A549 (cell line): ENCODE measurements around the gene FNDC3A. TPM values are rescaled to one million over a fixed set of nuclear protein-coding genes. Genes with fewer than 3 reads are reported as not detected.
"Not testable (repeated sequence)": the region's sequence is repeated elsewhere in the genome, so short reads cannot be mapped to it uniquely, and the experiment has no call there.

Experiments
- ATAC-seq, 2 experiments: fragments of 200-7000 bp in 1 of 2; fragments of >200 bp in 1 of 2; cut with Nextera tagmentation in 1 of 2; cut with Tn5 transposase in 1 of 2; 3 replicates each; pipeline versions ENCODE4 v1.8.0 to v1.9.1; 2018 to 2020; ENCODE audit warnings: mild to moderate bottlenecking in 1 of 2, moderate library complexity in 1 of 2
- CTCF ChIA-PET: fragments of 300-600 bp; sonication (Branson Sonifier 250); formaldehyde crosslinking; extraction: SDS; loops from one replicate; lab custom pipeline; 2021; ENCODE audit warnings: antibody characterized with exemption, inconsistent platforms; lab: Yijun Ruan, JAX
- POLR2A ChIA-PET: fragments of 350-600 bp; formaldehyde crosslinking; extraction: SDS; loops from one replicate; lab custom pipeline; 2021; ENCODE audit warnings: antibody characterized with exemption, inconsistent platforms; lab: Yijun Ruan, JAX
- DNase-seq, 2 experiments: peaks; one replicate each; pipeline versions ENCODE4 v3.0.0 to v3.0.0-alpha.2; 2011 to 2016; ENCODE audit warnings: low read depth in 1 of 2, low spot score in 1 of 2
- FAIRE-seq: peaks from 2 replicates; lab custom pipeline; 2011; peaks lifted over from hg19 to GRCh38; lab: Jason Lieb, UNC
- H3K27ac ChIP-seq, 2 experiments: fragments of >200 bp; sonication (Bioruptor Twin); formaldehyde crosslinking; 3 replicates each; pipeline ENCODE4 v1.5.1; 2016 to 2017
- H3K4me1 ChIP-seq: fragments of >200 bp; sonication (Bioruptor Twin); formaldehyde crosslinking; 3 replicates; pipeline ENCODE4 v1.6.1; 2016
- H3K4me2 ChIP-seq: fragments of >200 bp; sonication (Bioruptor Twin); formaldehyde crosslinking; 3 replicates; pipeline ENCODE4 v1.6.1; 2016
- H3K4me3 ChIP-seq: fragments of >200 bp; sonication (Bioruptor Twin); formaldehyde crosslinking; 3 replicates; pipeline ENCODE4 v1.5.1; 2016
- H3K9me3 ChIP-seq: fragments of >200 bp; sonication (Bioruptor Twin); formaldehyde crosslinking; 3 replicates; pipeline ENCODE4 v1.6.1; 2016
- BHLHE40 ChIP-seq: IDR thresholded peaks from 2 replicates; pipeline ENCODE4 v1.6.1; 2012; ENCODE audit warnings: low read depth, low read length, inconsistent platforms
- CBX2 ChIP-seq: fragments of 200-600 bp; sonication (generic); IDR thresholded peaks from 2 replicates; pipeline ENCODE4 v1.6.1; 2016; ENCODE audit warnings: low read depth, mild to moderate bottlenecking, borderline replicate concordance
- CEBPB ChIP-seq, 2 experiments: fragments of >200 bp in 1 of 2; sonication (Bioruptor Twin) in 1 of 2; formaldehyde crosslinking in 1 of 2; IDR thresholded peaks; 2 replicates each; pipeline ENCODE4 v1.6.1; 2012 to 2016
- EHF ChIP-seq: fragments of 250-450 bp; sonication (Bioruptor Pico); IDR thresholded peaks from 2 replicates; pipeline ENCODE4 v1.5.0; 2020; ENCODE audit warnings: mild to moderate bottlenecking
- FOSB ChIP-seq: fragments of 250-450 bp; sonication (Bioruptor Pico); IDR thresholded peaks from 2 replicates; pipeline ENCODE4 v1.5.0; 2020; ENCODE audit warnings: mild to moderate bottlenecking, moderate library complexity
- FOSL2 ChIP-seq, 2 experiments: fragments of 450-650 bp in 1 of 2; fragments of >200 bp in 1 of 2; sonication (Bioruptor Twin) in 1 of 2; formaldehyde crosslinking; IDR thresholded peaks; 2 replicates each; pipeline versions ENCODE4 v1.5.0 to v1.6.1; 2016 to 2020; ENCODE audit warnings: mild to moderate bottlenecking in 1 of 2, moderate library complexity in 1 of 2
- HDAC2 ChIP-seq: fragments of 200-600 bp; sonication (generic); IDR thresholded peaks from 2 replicates; pipeline ENCODE4 v1.6.1; 2016
- HEYL ChIP-seq: fragments of 250-450 bp; sonication (Bioruptor Pico); IDR thresholded peaks from 2 replicates; pipeline ENCODE4 v1.8.0; 2021; ENCODE audit warnings: mild to moderate bottlenecking, moderate library complexity
- HOXB13 ChIP-seq: fragments of 250-450 bp; sonication (Bioruptor Pico); IDR thresholded peaks from 2 replicates; pipeline ENCODE4 v1.5.0; 2020; ENCODE audit warnings: low read depth, mild to moderate bottlenecking, moderate library complexity
- JUNB ChIP-seq: fragments of >200 bp; sonication (Bioruptor Twin); formaldehyde crosslinking; IDR thresholded peaks from 2 replicates; pipeline ENCODE4 v1.6.1; 2016
- MAFK ChIP-seq: fragments of 450-650 bp; IDR thresholded peaks from 2 replicates; pipeline ENCODE4 v1.6.1; 2014; ENCODE audit not compliant: partially characterized antibody
- MYC ChIP-seq: IDR thresholded peaks from 2 replicates; pipeline ENCODE4 v1.6.1; 2012; ENCODE audit warnings: mild to moderate bottlenecking, inconsistent platforms, low read length, improper control_type of control experiment, borderline replicate concordance
- NPAS2 ChIP-seq: fragments of 250-450 bp; sonication (Bioruptor Pico); IDR thresholded peaks from 2 replicates; pipeline ENCODE4 v1.8.0; 2022; ENCODE audit warnings: mild to moderate bottlenecking, moderate library complexity, borderline replicate concordance
- PHF8 ChIP-seq: fragments of 200-600 bp; sonication (generic); IDR thresholded peaks from 2 replicates; pipeline ENCODE4 v1.6.1; 2016; ENCODE audit warnings: low read depth, mild to moderate bottlenecking, antibody characterized with exemption, moderate library complexity, borderline replicate concordance
- RCOR1 ChIP-seq: fragments of 150-350 bp; IDR thresholded peaks from 2 replicates; pipeline ENCODE4 v1.6.1; 2014; ENCODE audit warnings: antibody characterized with exemption, low read length, low read depth
- RNF2 ChIP-seq: fragments of 200-600 bp; sonication (generic); IDR thresholded peaks from 2 replicates; pipeline ENCODE4 v1.6.1; 2016; ENCODE audit warnings: low read depth, mild to moderate bottlenecking, antibody characterized with exemption, moderate library complexity, borderline replicate concordance
- TP53 ChIP-seq: fragments of 250-450 bp; sonication (Bioruptor Pico); IDR thresholded peaks from 2 replicates; pipeline ENCODE4 v1.5.0; 2021; ENCODE audit warnings: mild to moderate bottlenecking, moderate library complexity
- ZC3H11A ChIP-seq: fragments of 450-650 bp; IDR thresholded peaks from 2 replicates; pipeline ENCODE4 v1.6.1; 2014; ENCODE audit warnings: antibody characterized with exemption, mild to moderate bottlenecking
- ZSCAN20 ChIP-seq: fragments of 250-450 bp; sonication (Bioruptor Pico); IDR thresholded peaks from 2 replicates; pipeline ENCODE4 v1.8.0; 2022; ENCODE audit warnings: mild to moderate bottlenecking, moderate library complexity
- WGBS: methylation state at CpG from one replicate; pipeline ENCODE4 v1.1.6; 2017; ENCODE audit errors: missing lambda C conversion rate; 5-methylcytosine and 5-hydroxymethylcytosine counted together
- polyA plus RNA-seq, 4 experiments: library from polyadenylated mRNA; depleted of rRNA in 3 of 4; stranded (reverse); fragments of >200 nt; fragmentation: RNase III in 1 of 4; extraction: RNeasy Plus Mini Kit Qiagen cat#74134 plus additional on column Dnase treatment in 1 of 4; gene quantifications; 2 replicates in 3 of 4; 3 replicates in 1 of 4; pipeline ENCODE4 v1.2.3, GENCODE V29; 2011 to 2017
- TF ChIP-seq, protein P1 (sequence below): fragments of 200-600 bp; sonication (generic); IDR thresholded peaks from 2 replicates; pipeline ENCODE4 v1.6.1; 2016; ENCODE audit warnings: antibody characterized with exemption, mild to moderate bottlenecking, moderate library complexity
- TF ChIP-seq, protein P2 (sequence below): fragments of >200 bp; sonication (Bioruptor Twin); formaldehyde crosslinking; IDR thresholded peaks from 3 replicates; pipeline ENCODE4 v1.6.1; 2016
- TF ChIP-seq, protein P3 (sequence below): fragments of 250-450 bp; sonication (Bioruptor Pico); IDR thresholded peaks from 2 replicates; pipeline ENCODE4 v1.5.0; 2021; ENCODE audit warnings: mild to moderate bottlenecking, moderate library complexity, borderline replicate concordance

Gene FNDC3A
- polyA plus RNA-seq, 2 of the 4 experiments (the other 2 are of a cell fraction): 16.0 to 32.6 TPM

DNA sequence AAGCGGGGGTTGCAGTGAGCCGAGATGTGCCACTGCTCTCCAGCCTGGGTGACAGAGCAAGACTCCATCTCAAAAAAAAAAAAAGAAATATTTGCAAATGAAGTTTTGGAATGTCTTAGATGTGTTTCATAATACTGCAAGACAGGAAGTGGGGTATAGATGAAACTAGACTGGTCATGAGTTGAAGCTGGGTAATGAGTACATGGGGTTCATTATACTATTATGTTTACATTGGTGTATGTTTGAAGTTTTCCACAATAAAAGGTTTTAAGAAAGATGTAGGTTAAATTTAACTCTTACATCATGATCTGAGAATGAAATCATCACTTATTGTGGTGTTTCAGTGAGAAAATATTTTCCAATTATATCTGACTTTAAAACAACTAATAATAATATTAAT lies 19.0 kb downstream of the FNDC3A start:
- no peak for FAIRE-seq
- ATAC-seq: no peak
- Histone ChIP-seq H3K4me2 (no peak overlapping the region), H3K27ac (no peak overlapping the region), H3K4me3 (no peak overlapping the region), H3K9me3 (peaks cover 12% of the 10 kb centered on the region; the same call in 2 of the 3 replicates), H3K4me1 (no peaks in the 10 kb centered on the region)
- ChIA-PET CTCF (no interaction called here), POLR2A (no interaction called here)
- 96% methylated on average over 2 of the region's 2 CpGs for WGBS
- DNase-seq: no peak
- TF ChIP-seq MYC: no peak

DNA sequence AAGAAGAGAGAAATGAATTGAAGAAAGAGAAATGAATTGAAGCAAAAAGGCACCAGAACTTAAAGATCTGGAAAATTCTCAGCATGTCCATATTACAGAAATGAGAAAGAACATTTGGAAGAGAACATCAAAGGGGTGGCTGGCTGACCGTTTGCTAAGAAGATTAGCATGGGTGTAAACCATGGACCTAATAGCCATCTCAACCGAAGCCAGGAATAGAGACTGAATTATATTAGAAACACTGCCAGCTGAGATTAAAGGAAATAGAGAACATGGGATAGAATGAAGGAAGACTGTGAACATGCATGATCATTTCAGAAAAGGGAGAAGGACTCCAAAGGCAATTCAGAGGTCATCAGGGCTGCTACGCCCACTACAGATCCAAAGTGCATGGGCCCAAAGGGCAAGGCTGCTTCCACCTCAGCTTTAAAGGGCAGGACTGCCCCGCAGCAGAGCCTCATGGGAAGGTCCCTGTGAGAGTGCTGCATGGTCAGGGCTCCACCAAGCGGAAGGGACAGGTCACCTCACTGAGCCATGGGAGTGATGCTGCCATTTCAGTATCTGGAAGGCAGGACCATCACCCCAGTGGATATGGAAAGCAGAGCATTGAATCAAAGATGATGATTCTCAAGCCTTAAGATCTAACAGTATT lies 23.1 kb downstream of the FNDC3A start:
- H3K27ac ChIP-seq: no peak overlapping the region
- no peak overlapping the region for H3K4me2 ChIP-seq
- POLR2A ChIA-PET: no interaction called here
- no peaks in the 10 kb centered on the region for H3K4me1 ChIP-seq
- CTCF ChIA-PET: no interaction called here
- WGBS: 84% methylated on average over 3 of the region's 5 CpGs
- FAIRE-seq: no peak
- no peak overlapping the region for H3K4me3 ChIP-seq
- no peak for DNase-seq
- TF ChIP-seq RCOR1 (no peak), JUNB (no peak), RNF2 (no peak), CEBPB (IDR thresholded peaks at IDR 0.05) (no peak), FOSB (CRISPR knock-in tag) (no peak), EHF (CRISPR knock-in tag) (no peak), TP53 (no peak)
- ATAC-seq: no peak
- no peaks in the 10 kb centered on the region; the same call in 2 of the 3 replicates for H3K9me3 ChIP-seq

DNA sequence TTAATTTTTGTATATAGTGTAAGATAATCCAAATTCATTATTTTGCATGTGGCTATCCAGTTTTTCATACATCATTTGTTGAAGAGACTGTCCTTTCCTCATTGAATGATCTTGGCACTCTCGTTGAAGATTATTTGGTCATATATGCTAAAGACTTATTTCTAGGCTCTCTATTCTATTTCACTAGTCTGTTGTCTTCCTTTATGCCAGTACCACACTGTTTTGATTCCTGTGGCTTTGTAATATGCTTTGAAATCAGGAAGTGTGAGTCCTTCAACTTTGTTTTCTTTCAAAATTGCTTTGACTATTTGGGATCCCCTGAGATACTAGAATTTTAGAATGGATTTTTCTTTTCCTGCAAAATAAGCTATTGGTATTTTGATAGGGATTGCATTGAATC lies 24.5 kb downstream of the FNDC3A start:
- Histone ChIP-seq H3K4me2 (no peak overlapping the region), H3K27ac (no peak overlapping the region)
- DNase-seq: no peak
- WGBS: 91% methylated on average over 1 of the region's 1 CpG
- POLR2A ChIA-PET: no interaction called here
- no peak for FAIRE-seq
- TF ChIP-seq HDAC2 (no peak), MAFK (no peak), FOSL2 (IDR thresholded peaks at IDR 0.05) (no peak), FOSL2 (CRISPR knock-in tag; IDR thresholded peaks at IDR 0.05) (no peak), BHLHE40 (no peak), CBX2 (no peak), HOXB13 (CRISPR knock-in tag) (no peak), NPAS2 (CRISPR knock-in tag) (no peak), JUNB (no peak), TP53 (no peak), ZC3H11A (no peak), HEYL (no peak), ZSCAN20 (CRISPR knock-in tag) (no peak), PHF8 (no peak), FOSB (CRISPR knock-in tag) (no peak)
- TF ChIP-seq, protein P1, sequence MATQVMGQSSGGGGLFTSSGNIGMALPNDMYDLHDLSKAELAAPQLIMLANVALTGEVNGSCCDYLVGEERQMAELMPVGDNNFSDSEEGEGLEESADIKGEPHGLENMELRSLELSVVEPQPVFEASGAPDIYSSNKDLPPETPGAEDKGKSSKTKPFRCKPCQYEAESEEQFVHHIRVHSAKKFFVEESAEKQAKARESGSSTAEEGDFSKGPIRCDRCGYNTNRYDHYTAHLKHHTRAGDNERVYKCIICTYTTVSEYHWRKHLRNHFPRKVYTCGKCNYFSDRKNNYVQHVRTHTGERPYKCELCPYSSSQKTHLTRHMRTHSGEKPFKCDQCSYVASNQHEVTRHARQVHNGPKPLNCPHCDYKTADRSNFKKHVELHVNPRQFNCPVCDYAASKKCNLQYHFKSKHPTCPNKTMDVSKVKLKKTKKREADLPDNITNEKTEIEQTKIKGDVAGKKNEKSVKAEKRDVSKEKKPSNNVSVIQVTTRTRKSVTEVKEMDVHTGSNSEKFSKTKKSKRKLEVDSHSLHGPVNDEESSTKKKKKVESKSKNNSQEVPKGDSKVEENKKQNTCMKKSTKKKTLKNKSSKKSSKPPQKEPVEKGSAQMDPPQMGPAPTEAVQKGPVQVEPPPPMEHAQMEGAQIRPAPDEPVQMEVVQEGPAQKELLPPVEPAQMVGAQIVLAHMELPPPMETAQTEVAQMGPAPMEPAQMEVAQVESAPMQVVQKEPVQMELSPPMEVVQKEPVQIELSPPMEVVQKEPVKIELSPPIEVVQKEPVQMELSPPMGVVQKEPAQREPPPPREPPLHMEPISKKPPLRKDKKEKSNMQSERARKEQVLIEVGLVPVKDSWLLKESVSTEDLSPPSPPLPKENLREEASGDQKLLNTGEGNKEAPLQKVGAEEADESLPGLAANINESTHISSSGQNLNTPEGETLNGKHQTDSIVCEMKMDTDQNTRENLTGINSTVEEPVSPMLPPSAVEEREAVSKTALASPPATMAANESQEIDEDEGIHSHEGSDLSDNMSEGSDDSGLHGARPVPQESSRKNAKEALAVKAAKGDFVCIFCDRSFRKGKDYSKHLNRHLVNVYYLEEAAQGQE: no peak
- TF ChIP-seq, protein P2, sequence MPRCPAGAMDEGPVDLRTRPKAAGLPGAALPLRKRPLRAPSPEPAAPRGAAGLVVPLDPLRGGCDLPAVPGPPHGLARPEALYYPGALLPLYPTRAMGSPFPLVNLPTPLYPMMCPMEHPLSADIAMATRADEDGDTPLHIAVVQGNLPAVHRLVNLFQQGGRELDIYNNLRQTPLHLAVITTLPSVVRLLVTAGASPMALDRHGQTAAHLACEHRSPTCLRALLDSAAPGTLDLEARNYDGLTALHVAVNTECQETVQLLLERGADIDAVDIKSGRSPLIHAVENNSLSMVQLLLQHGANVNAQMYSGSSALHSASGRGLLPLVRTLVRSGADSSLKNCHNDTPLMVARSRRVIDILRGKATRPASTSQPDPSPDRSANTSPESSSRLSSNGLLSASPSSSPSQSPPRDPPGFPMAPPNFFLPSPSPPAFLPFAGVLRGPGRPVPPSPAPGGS: no peak
- TF ChIP-seq, protein P3, sequence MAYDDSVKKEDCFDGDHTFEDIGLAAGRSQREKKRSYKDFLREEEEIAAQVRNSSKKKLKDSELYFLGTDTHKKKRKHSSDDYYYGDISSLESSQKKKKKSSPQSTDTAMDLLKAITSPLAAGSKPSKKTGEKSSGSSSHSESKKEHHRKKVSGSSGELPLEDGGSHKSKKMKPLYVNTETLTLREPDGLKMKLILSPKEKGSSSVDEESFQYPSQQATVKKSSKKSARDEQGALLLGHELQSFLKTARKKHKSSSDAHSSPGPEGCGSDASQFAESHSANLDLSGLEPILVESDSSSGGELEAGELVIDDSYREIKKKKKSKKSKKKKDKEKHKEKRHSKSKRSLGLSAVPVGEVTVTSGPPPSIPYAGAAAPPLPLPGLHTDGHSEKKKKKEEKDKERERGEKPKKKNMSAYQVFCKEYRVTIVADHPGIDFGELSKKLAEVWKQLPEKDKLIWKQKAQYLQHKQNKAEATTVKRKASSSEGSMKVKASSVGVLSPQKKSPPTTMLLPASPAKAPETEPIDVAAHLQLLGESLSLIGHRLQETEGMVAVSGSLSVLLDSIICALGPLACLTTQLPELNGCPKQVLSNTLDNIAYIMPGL (CRISPR knock-in tag): no peak
- TF ChIP-seq, all 56 proteins: peak for 0
- Histone ChIP-seq H3K9me3 (no peaks in the 10 kb centered on the region; the same call in 2 of the 3 replicates), H3K4me3 (no peak overlapping the region), H3K4me1 (no peaks in the 10 kb centered on the region)
- CTCF ChIA-PET: no interaction called here
- no peak for ATAC-seq

DNA sequence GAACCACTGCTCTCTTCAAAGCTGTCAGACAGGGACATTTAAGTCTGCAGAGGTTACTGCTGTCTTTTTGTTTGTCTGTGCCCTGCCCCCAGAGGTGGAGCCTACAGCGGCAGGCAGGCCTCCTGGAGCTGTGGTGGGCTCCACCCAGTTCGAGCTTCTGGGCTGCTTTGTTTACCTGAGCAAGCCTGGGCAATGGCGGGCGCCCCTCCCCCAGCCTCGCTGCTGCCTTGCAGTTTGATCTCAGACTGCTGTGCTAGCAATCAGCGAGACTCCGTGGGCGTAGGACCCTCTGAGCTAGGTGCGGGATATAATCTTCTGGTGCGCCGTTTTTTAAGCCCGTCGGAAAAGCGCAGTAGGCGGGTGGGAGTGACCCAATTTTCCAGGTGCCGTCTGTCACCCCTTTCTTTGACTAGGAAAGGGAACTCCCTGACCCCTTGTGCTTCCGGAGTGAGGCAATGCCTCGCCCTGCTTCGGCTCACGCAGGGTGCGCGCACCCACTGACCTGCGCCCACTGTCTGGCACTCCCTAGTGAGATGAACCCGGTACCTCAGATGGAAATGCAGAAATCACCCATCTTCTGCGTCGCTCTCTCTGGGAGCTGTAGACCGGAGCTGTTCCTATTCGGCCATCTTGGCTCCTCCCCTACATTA lies 43.4 kb downstream of the FNDC3A start:
- H3K4me3 ChIP-seq, POLR2A ChIA-PET, ATAC-seq, H3K27ac ChIP-seq, CTCF ChIA-PET, H3K4me2 ChIP-seq, DNase-seq, FAIRE-seq, H3K9me3 ChIP-seq: not testable (repeated sequence)
- H3K4me1 ChIP-seq: peaks cover 38% of the 10 kb centered on the region
- WGBS: 92% methylated on average over 24 of the region's 28 CpGs
